GM19438 (cell line): ENCODE measurements around the gene AFG3L2.
"Not testable (repeated sequence)": the region's sequence is repeated elsewhere in the genome, so short reads cannot be mapped to it uniquely, and the experiment has no call there.

Experiments used
- ATAC-seq: cut with Tn5 transposase; IDR thresholded peaks from one replicate; pipeline ENCODE4 v1.9.1; 2021; ENCODE audit warnings: low read depth; ENCODE audit not compliant: unreplicated experiment

The AFG3L2 gene

DNA sequence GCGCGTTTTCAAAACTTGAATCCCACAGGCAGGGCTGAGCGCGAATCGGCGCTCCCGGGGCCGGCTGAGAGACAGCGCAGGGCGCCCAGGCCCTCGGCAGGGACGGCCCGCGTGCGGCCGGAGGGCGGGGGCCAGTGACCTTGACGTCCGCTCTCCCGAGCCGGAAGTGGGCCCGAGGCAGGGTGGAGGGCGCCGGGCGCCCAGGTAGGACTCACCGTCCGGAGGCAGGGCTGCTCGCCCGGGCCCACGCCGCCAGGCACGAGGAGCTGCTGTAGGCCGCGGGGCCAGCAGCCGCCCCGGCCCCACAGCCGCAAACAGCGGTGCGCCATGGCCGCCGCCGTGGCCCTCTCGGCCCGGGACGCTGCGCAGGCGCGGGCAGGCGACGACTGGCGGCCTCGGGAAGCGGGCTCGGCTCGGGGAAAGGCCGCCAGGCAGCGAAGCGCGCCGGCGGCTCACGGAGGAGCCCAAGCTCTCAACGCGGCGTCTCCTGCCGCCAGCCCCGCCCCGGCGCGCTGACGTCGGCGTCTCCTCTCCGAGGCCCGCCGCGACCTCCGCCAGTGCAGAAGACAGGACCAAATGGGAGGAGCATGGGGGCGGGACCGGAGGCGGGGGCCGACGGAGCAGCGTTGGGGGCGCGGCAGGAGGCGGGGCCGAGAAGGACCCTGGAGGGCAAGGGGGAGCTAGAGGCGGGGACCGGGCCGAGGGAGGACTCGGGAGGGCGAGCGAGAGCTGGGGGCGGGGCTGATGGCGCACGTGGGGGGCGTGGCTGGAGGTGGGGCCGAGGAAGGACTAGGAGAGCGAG is at the start of gene AFG3L2:
AFG3L2 (minus strand) TSS at position 474 of the 802 bp plus-strand sequence; CDS start at position 329, 145 bp downstream.
- ATAC-seq: peak; percentile 82

DNA sequence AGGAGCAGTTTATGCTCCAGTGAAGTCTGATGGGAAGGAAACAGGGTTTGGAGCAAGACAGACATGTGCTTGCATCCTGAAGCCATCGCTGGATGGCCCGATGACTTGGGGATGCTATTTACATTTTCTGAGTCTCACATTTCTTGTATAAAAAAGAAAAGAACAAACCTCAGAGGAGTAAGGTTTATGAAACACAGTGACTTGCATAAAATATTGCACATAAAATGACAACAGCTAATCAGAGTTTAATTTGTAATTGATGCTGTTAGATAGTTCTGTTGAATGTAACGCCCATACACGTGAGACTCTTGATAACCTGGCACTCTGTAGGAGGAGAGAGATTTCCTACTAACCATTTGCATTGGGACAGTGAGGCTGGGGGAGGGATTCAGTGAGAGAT is 47.2 kb upstream of the AFG3L2 start:
- ATAC-seq: no peak

DNA sequence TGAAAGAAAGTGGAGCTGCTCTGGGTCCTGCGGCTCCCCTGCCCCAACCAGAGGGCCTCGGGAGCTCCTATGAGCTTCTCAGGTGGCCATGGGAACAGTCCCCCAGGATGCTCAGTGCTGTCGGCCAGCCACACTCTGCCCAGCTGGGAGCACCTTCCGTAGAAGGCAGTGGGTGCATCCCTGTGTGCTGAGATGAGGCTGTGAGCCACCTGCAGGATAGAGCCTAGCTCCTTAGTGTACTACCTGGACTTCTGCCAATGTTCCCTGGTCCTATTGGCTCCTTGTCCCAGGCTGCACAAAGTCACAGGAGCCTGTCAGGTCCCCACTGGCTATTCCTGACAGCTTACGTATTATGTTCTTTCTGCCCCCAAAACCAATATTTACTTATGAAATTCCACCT is 46.8 kb upstream of the AFG3L2 start:
- ATAC-seq: no peak

DNA sequence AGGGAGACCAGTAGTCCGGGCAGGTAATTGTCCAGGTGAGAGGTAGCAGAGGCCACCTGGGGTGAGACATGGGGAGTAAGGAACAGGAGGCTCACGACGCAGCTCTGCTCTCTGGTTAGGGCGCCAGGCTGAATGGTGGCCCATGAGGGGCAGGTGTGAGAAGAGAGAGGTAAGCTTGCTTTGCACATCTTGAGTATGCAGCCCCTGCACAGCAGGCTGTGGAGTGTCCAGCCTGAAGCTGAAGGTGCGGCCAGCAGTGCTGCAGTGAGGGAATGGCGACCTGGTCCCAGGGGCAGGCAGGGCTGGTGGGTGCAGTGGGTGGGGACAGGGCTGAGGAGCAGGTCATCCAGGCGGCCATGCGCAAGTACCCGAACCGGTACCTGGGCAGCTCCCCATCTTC is 46.4 kb upstream of the AFG3L2 start:
- no peak for ATAC-seq

DNA sequence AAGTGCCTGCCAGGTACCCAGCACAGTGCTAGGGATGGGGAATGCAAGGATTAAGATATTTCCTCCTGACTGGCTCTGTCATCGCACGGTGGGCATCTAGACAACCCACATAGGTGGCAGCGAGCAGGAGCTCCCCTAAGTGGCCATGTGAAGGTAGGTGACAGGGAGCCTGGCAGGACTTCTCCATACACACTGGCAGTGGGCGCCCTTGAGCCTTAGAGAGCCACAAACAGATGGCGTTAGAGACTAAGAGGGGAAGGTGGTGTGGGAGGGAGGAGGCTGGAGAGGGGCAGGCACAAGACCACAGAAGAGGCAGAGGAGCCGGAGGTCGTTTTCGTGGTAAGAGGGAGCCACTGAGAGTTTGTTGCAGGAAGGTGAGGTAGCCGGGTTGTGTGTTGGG is 45.9 kb upstream of the AFG3L2 start:
- ATAC-seq: no peak

DNA sequence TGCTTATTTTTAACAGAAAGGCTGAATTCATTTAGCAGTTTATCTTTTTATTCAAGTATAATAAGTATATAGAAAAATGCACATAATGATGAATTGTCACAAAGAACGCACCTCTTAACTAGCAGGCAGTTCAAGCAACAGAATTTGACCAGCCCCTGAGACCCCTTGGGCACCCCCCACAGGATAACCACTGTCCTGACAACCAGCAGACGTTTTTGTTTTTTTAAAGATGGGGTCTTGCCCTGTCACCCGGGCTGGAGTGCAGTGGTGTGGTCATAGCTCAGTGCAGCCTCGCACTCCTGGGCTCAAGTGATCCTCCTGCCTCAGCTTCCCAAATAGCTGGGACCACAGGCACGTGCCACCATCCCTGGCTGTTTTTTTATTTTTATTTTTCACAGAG is 44.7 kb upstream of the AFG3L2 start:
- ATAC-seq: no peak

DNA sequence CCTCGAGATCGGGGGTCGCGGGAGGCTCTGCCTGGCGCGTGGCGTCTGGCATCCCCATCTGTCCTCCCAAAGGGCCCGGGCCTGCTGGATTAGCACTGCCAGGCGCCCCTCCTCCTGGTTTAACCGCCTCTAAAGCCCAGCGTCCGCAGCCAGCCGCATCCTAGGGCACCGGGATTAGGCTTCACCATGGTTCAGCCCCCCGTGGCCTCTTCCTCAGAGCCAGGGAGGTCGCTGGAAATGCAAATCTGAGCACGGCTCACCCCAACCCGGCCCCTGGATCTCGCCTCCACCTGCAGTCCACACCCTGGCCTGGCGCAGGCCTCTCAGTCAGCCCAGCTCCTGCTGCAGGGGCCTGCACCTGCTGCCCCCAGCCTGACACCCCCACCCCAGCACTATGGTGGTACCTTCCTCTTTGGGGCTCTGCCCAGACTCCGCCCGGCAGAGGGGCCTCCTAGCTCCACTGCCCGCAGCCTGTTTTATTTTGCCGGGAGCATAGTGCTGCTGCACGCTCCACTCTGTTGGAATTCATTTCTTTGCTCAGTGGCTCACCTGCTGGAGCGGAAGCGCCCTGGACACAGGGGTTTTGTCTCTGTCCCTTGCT is 43.9 kb upstream of the AFG3L2 start:
- peak; percentile 39 for ATAC-seq

DNA sequence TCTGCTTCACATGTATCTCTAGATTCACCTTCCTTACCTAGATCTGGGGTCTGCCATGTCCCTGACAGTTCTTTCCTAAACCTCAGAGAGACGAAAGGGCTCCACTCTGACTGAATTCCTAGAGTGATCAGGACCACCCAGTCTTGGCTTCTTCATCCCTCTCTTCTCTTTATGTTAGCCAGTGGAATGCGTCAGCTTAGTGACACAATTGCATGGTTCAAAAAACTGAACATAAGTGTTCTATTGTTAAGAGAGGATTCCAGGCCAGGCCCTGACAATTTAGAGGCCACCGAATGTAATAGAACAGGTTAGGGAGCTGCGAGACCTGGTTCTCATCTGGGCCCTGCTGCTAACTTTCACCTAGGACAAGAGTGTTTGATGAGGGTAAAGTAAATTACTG is 40.7 kb upstream of the AFG3L2 start:
- ATAC-seq: no peak

DNA sequence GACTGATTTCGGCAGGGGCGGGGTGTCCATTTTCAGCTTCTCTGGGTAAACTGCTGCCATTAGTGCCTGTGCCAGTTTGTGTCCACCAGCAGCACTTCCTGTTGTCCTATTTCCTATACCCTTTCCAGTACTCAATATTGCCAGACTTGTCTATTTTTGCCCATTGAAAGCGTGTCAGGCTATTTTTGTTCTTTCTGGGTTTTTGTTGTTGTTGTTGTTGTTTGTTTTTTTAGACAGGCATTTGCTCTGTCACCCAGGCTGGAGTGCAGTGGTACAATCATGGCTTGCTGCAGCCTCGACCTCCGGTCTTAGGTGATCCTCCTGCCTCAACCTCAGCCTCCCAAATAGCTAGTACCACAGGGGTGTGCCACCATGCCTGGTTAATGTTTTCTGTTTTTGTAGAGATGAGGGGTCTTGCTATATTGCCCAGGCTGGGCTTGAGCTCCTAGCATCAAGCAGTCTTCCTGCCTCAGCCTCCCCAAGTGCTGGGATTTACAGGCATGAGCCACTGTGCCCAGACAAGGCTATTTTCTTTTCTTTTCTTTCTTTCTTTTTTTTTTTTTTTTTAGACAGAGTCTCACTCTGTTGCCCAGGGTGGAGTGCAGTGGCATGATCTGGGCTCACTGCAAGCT is 39.2 kb upstream of the AFG3L2 start:
- ATAC-seq: no peak

DNA sequence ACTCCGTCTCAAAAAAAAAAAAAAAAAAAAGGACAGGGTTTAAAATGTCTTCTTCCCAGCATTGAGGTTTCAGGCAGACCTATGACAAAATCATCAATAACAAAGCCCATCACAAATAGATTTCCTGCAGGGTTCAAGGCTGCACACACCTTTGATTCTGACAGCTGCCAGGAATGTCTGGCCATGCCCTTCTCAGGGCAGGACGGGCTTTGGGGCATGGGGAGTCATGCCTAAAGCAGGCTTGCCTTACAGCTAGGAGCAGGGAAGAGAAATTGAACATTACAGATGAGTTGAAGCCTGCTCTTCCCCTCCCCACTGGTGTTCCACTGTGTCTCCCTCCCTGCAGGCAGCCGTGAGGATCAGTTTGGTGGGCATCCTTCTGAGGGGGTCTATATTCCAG is 34.4 kb upstream of the AFG3L2 start:
- ATAC-seq: no peak

DNA sequence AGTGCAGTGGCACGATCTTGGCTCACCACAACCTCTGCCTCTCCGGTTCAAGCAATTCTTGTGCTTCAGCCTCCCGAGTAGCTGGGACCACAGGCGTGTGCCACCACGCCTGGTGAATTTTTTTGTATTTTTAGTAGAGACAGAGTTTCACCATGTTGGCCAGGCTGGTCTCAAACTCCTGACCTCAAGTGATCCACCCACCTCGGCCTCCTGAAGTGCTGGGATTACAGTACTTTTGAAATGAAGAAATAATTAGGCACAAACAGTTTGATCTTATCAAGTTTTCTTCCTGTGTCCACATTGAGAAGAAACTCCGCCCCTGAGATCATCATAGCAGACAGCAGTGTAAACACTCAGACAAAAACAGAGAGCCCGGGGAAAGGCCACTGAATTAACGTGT is 33.7 kb upstream of the AFG3L2 start:
- not testable (repeated sequence) for ATAC-seq

DNA sequence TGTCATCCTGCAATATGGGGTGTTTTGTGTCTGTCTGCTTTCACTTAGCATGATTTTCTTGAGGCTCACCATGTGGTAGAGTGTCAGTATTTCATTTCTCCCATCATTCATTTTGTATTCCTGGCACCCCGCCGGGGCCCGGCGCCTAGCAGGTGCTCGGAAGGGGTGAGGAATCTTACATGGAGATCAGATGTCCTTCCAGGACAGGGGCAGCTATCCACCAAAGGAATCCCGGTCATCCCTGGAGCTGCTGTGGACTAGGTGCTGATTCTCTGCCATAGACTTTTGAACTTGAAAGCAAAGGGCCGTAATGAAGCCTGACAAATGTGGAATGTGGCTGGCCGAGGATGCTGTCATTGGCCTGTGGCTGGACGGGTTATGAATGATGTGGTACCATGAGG is 33.1 kb upstream of the AFG3L2 start:
- no peak for ATAC-seq

DNA sequence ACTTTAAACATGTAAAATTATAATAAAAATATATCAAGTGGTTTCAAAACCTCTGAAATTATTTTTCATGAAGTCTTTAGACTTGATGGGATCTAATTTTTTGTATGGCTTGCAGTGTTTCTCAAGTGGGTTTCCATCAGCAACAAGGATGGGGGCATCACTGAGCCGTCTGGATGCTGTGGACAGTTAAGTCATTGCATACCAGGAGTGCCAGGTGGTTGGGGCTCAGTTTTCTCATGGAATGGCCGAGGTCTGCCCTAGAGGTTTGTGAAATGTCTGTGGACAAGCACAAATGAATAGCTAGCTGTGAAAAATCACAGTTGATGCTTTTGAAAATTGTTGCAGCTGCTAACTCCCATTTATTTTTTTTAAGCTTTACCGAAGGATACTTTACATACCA is 32.4 kb upstream of the AFG3L2 start:
- ATAC-seq: no peak

DNA sequence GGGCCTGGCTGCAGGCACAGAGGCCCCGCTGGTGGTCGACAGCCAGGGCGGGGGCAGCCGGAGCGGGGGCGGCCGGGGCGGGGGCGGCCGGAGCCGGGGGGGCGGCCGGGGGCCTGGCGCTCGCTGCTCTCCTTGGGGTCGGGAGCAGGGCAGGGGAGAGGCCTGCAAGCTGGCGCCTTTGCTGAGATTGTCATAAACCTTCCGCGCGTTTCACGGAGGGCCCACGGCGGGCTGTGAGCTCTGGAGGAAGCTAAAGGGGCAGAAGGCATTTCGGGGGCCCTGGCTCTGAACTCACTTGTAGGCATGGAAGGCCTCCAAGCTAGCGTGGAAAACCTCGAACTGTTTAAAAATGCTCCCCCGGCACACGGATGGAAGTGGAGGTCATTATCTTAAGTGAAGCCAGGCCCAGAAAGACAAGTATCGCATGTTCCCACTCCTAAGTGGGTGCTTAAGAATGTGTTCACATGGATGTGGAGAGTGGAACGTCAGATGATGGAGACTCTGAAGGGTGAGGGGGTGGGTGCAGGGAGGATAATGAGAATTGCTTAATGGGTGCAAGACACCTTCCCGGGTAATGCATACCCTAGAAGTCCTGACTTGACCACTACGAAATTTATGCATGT is 31.3 kb upstream of the AFG3L2 start:
- ATAC-seq: peak; percentile 13

DNA sequence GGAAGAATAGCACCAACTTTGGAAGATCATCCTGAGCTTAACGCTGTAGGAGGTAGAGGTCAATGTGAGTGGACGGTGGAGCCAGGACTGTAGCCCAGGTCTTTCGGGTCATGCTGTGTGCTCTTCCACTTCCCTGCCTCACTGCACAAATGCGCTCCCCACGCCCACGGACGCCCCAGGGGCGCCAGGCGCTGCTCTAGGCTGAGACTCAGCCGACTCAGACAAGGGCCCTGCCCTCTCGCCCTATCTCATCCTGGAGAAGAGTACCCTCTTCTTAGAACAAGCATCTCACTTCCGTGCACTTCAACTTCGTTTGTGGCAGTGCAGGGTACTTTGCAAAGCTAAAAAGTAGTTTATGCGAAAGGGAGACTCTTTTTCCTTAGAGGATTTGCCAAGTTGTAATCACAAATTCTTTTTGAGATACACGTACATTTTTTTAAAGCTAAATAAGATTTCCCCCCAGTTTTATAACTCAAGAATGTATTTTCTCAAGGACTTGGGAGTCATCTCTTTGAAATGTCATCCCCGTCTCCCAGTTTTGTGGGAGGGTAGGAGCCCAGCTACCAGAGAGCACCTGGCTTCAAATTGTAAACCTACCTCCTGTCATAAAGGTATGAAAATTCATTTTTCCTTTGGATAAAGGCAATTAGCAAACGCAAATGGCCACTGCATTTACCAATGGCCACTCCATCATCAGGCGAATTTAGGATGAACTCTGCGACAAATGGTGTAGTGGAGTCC is 29.5 kb upstream of the AFG3L2 start:
- no peak for ATAC-seq

DNA sequence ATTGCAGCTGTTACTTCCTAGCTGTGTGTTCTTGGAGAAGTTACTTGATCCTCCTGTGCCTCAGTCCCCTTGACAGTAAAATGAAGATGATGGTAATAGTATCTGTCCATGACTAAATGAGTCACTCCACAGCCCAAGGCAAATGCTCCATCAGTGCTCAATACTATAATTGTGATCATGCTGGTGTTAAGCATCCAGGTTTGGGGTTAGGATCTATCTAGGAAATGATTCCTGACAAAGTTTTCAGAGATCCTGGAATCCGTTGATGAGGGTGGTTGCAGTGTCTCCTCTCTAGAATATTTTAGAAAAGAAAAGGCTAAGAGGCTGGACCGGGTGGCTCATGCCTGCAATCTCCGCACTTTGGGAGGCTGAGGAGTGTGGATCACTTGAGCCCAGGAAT is 28.0 kb upstream of the AFG3L2 start:
- no peak for ATAC-seq

DNA sequence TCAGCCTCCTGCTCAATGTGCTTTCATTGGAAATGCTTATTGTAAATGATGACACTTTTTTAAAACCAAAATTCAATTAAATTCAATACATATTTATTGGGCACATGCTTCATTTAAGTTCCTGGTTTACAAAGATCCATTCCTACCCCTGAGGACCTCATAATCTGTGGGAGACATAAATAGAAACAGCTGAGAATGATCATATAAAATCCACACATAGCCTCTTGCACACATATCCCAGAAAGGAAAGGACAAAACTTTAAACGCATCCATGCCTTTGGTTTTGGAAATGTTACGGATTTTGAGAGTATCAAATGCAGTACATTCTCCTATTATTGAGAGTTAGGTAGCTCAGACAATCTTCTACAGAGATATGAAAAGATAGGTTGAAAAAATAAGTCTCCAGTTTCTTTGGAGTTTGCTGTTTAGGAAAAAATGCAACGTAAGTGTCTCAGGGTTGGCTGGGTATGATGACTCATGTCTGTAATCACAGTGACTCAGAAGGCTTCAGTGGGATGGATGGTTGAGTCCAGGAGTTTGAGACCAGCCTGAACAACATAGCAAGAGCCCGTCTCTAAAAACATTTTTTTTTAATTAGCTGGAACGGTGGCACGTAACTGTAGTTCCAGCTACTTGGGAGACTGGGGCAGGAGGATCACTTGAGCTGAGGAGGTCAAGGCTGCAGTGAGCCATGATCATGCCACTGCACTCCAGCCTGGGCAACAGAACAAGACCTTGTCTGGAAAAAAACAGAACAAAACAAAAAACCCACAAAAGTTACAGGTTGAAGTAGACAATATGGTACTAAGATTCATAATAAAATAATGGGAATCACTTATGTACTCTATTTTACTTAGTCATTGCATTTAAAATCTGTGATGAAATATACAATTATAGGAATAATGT is 26.8 kb upstream of the AFG3L2 start:
- no peak for ATAC-seq

DNA sequence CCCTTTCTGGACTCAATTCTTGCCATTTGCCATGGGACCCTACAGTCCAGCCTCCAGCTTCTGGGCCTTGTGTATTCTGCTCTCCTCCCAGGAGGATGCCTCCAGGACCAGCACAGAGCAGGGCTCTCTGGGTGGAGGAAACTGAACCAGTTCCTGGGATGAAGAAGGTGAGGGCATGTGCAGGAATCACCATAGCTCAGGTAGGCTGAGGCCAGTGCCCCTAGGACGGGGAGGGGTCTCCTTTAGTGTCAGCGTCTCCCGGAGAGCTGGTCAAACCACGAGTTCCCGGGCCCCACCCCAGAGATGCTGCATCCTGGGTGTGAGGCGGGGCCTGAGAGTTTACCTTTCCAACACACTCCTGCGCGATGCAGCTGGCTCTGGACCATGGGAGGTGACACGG is 24.9 kb upstream of the AFG3L2 start:
- no peak for ATAC-seq

DNA sequence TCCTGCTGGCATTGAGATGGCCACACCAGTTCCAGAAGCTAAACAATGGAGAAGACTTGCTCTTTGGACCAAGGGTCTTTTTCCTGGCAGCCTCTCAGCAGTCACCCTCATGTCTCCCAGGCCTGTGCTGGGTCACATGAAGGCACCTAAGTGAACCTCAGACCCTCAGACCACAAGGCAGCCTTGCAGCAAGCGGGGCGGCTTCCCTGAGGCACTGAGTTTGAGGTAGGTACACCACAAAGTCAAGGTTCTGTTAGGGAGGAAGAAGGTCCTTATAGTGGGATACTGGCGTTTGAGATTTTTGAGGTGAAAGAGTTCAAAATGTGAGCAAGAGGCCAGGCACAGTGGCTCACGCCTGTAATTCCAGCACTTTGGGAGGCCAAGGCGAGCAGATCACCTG is 22.2 kb upstream of the AFG3L2 start:
- no peak for ATAC-seq

DNA sequence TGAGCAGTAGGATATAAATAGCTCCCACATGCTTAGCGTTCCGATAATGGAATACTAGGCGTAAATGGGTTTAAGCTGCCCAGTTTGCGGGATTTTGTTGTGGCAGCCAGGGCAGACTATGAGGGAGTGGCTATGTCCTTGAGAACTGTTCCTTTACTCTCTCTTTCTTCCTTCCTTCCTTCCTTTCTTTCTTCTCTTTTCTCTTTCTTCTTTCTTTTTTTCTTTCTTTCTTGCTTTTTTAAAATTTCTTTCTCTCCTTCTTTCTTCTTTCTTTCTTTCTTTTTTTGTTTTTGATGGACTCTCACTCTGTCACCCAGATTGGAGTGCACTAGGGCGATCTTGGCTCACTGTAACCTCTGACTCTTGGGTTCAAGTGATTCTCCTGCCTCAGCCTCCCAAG is 21.6 kb upstream of the AFG3L2 start:
- ATAC-seq: no peak
